ENCODE data around the gene LRRTM1.

LRRTM1 gene

DNA sequence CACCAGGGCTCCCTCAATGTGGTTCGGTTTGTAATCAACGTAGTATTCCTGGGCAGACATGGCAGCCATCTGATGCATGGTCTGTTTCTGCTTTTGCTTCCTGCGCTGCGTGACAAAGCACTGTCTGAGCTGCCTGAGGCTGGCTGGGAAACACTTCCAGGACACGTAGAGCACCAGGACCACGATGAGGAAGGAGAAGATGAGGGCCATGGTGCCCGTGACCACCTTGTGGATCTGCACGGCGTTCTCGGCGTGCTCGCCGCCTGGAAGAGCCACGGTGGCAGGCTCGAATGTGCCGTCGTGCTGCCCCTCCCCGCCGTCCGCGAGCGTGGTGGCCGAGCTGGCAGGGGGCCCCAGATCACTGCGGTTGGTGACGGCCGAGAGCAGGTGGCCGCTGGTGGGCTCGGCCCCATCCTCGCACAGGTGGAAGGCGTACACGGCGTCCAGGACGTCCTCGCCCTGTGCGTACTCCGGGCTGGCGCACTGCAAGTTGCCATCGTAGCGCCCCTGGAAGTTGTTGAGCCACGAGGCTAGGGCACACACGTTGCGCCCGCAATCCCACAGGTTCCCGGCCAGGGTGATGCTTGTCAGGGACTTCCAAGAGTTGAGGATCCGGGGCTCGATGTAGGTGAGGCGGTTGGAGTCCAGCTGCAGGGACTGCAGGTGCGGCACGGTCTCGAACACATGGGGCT lies 2.1 kb downstream of the LRRTM1 start:
- DNase-seq (ENCODE audit: low read depth in 2 of 2) = no peak

DNA sequence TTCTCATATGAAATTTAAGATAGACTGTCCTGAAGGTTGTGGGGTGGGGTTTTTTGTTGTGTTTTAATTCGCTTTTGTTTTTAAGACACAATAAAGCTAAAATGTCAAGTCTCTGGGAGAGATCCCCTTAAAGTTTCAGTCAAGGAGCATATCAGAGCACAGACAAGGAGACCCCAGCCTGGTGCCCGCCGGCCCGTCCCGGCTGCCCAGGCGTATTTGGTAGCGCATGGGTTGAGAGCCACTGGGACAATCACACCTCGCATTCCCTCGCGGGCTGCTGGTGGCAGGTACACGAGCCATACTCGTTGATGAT lies 2.6 kb downstream of the LRRTM1 start:
- no peak for DNase-seq (ENCODE audit: low read depth in 2 of 2)

DNA sequence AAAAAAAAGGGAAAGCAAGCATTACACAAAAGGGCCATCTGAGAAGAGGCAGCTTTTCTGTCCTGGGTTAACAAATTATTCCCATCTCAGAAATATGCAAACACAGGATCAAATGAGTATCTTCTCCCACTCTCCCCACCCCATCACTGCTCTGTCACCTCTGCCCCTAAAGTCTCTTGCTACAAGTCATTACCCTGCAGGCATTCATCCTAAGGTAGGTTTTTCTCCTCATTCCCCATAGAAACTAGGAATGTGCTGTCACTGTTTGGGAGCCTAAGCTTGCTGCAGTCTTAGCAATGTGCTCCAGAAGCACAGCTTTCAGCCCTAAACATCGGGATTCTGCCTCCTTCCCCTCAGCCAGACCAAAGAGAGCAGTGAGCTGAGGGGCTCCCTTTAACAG lies 3.6 kb downstream of the LRRTM1 start:
- DNase-seq (ENCODE audit: low read depth in 2 of 2) = no peak

DNA sequence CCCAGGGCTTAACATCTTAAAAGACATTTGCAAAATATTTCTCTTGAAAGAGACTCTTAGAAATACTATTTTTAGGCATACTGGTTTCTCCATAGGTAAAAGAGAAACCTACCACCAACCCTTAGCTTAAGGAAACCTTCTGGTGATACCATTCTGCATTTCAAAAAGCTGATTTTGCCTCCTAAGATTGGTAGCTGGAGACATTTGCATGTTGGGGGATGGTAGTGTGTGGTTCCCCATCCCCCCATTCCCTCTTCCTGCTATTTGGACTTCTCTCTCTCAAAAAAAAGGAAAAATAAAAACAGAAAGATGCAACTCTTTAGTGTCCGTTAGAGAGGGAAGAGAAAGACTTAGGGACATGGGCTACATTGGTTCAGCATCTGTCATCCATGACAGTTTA lies 4.2 kb downstream of the LRRTM1 start:
- DNase-seq (ENCODE audit: low read depth in 2 of 2) = no peak

DNA sequence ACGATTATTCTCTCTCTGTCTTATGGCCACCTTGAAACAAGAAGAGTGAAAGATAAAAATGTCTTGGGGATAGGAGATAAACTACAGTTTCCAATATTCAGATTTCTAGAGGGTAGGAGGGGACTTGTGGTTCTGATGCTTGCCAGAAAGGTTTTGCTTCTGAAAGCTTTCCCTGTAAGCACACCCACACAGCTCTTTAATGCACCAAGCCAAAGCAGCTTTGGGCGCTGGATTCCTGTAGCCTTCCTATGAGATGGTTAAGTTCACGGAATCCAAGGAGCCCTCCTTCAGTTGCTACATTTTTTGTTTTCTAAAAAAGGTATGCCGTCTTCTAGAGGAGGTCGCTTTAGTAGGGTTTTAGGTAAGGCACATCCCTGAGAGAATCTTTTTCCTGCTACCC lies 4.9 kb downstream of the LRRTM1 start:
- DNase-seq (ENCODE audit: low read depth in 2 of 2) = no peak

DNA sequence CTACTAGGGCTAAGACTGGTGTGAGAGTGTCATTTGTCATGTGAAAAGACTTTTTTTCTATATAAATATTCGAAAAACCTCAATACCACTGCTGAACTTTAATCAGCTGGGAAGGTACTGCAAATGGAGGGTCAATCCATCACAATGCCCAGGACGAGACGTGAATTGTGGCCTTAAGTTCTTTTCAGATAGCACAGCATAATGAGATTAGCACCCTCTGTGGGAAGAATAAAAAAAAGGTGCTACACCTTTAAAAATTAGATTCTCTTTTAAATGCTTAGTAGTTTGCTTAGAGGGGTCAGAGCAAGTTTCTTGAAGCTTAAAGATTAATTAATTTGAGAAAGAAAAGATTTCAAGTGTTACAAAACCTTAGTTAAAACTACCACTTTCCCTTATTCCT lies 5.6 kb downstream of the LRRTM1 start:
- no peak for DNase-seq (ENCODE audit: low read depth in 2 of 2)

DNA sequence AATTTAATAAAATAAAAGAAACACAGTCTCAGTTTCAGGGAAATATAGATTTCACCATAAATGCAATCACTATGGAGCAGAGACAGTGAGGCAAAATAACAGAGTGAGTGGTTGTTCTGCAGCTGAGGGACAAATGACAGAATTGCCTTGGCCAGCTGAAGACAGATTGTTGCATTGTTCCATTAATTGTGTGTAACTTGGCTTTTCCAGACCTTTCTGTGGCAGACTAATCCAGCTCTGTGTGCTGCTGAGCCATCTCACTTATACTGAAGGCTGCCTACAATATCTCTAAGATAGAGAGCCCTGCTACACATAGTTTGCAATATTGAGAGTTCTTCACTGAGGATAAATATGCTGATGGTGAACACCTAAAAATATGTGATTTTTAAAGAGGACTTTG lies 11.5 kb downstream of the LRRTM1 start:
- DNase-seq (ENCODE audit: low read depth in 2 of 2) = no peak

DNA sequence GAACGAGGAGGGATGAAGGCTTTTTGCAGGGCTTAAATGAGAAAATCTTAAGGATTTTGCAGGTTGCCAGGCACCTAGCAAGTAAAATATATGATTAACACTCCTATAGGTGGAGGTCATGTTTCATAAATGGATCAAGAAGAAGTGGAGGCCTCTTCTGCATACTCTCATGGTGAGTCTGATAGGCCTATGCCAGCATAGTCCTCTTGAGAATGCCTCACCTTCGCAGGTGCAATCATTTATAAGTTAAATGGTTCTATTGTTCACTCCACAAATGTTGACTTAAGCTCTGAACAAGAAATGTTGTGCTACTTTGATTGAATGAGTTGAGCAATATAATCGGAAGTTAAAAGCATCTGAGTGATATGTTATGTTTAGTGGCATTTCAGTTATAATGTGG lies 12.1 kb downstream of the LRRTM1 start:
- DNase-seq (ENCODE audit: low read depth in 2 of 2) = no peak

DNA sequence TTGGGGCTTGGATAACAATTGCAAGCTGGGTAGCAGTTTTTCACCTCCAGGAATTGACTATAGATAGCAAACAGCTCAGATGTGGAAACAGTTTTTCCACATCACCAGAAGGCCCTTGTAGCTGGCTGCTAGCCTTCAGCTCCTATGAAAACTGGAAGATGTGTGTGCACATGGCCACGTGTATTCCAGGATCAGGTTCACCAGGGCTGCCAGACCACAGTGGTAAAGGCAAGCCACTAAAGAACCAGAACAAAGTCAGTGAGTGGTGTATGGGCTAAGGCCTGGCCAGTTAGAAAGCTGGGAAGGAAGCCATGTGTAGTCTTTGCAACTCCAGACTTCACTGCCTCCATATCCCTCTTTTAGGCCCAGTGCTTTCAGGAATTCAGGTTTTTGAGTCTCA lies 12.9 kb downstream of the LRRTM1 start:
- no peak for DNase-seq (ENCODE audit: low read depth in 2 of 2)

DNA sequence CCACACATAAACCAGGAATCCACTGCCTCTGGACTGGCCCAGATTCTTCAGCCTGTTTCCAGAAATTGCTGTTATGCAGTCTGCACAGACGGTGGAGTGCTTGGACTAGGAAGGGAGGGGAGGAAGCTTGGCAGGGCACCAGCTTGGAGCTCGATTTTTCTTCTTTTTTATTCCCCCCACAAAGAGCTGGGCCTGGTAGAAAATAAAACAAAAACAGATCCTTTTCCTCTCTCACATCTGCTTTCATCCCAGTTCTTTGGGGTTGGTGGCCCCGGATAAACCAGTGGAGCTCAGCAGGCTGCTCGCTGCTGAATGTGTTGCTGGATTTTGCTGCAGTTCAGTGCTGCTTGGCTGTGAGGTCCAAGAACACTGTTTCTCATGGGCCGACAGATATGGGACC lies 16.0 kb downstream of the LRRTM1 start:
- DNase-seq (ENCODE audit: low read depth in 2 of 2) = no peak

DNA sequence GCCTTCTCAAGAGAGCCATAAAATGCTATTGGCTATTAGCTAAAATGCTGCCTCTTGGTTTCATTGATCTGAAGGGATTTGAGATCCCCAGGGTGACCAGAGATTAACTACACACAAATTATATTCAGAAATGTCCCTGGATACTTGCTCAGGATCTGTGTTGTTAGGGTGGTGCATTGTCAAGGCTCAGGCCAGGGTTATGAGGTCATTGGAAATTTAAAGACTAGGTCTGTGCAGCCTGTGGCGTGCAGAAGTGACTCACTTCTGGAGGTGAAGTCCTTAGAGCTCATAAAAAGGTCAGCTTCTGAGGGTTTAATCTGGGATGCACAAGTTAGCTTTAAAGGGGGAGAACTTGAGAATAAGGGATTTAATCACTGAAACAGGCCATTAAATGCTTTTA lies 23.5 kb downstream of the LRRTM1 start:
- no peak for DNase-seq (ENCODE audit: low read depth in 2 of 2)

DNA sequence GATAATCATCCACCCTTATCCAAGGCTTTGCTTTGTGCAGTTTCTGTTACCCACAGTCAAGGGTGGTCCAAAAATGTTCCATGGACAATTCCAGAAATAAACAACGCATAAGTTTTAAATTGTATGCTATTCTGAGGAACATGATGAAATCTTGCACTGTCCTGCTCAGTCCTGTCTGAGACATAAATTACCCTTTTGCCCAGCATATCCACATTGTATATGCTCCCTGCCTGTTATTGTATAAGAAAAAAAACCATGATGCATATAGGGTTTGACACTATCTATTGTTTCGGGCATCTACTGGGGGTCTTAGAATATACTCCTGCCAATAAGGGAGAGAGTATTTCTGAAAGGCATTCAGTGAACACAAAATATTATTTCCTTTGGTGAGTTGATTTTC lies 24.0 kb downstream of the LRRTM1 start:
- DNase-seq (ENCODE audit: low read depth in 2 of 2) = no peak

DNA sequence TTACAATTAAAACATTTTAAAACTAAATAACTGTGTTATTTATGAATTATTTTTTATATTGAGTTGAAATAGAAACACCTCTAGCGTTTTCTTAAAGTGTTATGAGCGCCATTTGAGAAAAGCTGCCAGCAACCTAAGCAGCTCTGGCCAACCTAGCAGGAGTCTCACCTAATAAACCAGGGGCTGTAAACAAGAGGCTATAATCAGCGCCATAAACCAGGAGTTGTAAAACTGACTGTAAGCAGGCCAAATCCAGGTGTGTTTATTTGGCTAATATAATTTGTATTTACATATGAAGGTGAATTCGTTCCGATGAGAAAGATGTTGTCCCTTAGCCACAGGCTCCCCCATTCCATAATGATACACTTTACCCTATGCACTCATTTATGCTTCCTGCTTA lies 34.7 kb downstream of the LRRTM1 start:
- no peak for DNase-seq (ENCODE audit: low read depth in 2 of 2)

DNA sequence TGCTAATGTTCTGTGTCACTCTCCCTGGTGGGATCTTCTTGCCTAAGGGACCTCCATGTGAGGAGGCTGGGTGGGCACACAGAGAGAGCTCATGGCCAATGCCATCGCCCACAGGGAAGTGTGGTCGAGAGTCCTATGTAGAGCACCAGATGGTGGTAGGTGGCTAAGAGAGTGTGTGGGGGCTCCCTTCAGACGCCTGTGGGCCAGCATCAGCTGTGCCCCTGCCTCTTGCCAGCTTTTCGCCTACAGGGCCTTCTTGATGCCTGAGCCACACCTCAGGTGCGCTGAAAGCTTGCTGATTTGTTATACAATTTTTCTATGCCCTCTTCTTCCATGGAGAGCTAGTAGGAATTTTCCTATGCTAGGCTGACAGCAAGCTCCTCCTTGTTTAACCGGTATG lies 38.3 kb downstream of the LRRTM1 start:
- no peak for DNase-seq (ENCODE audit: low read depth in 2 of 2)

DNA sequence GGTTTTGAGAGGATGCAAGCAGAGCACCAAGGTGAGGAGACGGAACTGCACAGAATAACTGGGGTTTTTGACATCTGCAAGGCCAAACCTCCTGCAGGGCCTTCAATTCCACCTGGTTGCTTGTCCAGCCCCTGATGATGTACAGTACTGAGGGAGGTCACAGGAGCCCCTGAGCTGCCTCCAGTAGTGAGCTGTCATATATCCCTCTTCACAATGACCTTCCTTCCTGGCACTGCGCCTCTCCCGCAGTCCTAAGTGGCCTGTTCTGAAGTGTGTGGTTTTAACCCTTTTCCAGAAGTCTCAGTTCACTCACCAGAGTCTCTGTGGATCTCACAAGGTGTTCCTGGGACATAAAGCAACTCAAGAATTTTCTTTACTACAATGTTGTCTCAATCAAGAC lies 45.3 kb downstream of the LRRTM1 start:
- DNase-seq (ENCODE audit: low read depth in 2 of 2) = no peak

DNA sequence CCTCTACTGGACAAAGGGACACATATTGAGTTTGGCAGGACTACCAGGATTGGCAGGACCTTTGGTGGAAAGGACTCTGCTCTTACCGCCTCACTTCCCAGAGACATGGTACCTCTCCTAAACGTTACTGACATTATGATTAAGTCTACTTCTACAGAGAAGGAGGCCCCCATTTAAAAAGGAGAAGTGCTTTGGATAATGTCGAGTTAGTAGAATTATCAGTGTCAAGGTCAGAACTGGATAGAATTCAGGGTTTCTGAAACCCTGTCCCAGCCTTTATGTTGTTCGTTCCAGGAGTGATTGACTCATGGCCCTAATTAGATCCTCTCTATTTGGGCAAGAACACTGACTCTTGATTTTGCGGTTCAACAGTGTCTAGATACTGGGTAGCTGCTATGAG lies 45.8 kb downstream of the LRRTM1 start:
- no peak for DNase-seq (ENCODE audit: low read depth in 2 of 2)

DNA sequence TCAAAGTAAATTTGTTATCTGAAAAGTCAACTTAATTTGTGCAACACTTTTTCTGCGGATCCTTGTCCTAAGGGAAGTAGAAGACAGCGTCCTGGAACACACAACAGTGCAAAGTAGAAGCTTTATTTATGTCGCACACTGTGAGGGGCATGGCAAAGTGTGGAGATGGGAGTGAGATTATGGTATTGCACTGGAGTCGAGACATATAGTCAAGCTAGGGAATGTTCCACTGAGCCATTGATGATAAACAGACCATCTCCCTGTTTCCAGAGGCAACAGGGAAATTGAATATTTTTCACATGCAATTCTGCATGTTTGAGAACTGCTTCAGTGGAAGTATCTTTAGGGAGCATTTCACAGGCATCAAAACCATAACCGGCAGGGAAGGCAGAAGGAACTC lies 46.2 kb downstream of the LRRTM1 start:
- no peak for DNase-seq (ENCODE audit: low read depth in 2 of 2)

DNA sequence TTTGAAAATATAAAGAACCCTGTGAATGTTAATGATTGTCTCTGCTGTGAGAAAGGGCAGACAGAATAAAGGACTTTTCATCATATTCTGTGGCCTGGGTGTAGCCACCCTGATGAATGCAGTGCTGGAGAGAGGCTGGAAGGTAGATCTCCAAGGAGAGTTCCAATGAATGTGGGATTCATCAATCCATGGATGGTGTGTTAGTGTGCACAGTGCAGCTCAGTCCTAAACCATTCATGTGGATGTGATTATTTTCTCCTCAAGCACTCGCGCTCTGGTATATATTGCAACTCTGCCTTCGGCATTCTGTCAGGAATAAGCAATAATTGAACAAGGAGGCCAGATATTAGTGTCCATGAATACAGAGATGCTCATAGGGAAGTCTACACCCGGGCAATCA lies 47.1 kb downstream of the LRRTM1 start:
- DNase-seq (ENCODE audit: low read depth in 2 of 2) = no peak

DNA sequence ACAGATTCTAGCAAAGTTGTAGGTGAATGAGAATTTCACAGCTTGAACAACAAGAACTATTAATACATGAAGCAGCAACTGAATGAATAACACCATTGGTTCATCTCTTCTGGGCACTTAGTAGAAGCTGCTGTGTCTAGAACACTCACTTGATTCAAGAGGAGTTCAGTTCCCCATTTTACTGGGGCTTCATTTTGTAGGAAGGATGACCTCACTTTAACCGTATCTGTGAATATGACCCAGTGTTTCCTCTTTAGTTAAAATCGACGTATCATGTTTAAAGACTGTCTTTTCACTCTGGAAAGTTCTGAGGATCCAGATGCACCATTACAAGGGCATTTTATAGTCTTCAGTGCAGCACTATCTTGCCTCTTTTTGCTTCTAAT lies 47.8 kb downstream of the LRRTM1 start:
- DNase-seq (ENCODE audit: low read depth in 2 of 2) = no peak

DNA sequence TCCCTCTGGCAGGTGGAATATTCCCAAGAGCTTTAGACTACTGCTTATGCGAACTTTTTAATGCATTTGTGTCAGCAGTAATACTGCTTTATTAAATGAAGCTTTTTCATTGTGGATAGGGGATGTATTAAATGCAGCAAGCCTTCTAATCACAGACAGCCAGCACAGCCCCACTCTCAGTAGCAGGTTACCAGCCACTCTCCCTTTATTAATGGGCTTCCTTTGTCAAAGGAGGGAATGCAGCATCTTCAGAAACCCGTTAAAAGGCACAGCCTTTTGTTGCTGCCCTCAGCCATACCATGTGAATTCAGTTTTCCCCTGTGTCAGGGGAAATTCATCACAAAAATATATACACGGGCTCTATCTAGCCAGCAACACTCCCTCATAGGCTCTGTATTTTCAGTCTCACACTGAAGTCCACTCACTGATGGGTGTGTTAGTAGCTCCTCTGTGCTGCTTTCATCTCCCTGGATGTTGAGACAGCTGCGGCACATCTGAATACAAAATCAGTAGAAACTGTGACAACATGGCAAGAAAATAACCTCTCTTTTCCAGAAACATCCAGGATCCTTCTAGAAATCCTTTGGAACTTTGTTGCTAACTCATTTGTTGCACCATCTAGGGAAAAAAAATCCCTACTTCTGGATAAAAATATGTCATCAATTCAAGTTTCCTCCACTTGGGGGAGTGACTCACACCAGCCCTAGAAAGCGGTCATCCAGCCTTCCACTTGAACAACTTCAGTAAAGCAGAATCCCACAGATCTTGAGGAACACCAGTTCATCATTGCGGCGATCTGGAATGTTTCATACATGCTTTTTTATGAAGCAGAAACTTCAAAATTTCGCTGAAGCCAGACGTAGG lies 48.4 kb downstream of the LRRTM1 start:
- DNase-seq (ENCODE audit: low read depth in 2 of 2) = no peak

DNA sequence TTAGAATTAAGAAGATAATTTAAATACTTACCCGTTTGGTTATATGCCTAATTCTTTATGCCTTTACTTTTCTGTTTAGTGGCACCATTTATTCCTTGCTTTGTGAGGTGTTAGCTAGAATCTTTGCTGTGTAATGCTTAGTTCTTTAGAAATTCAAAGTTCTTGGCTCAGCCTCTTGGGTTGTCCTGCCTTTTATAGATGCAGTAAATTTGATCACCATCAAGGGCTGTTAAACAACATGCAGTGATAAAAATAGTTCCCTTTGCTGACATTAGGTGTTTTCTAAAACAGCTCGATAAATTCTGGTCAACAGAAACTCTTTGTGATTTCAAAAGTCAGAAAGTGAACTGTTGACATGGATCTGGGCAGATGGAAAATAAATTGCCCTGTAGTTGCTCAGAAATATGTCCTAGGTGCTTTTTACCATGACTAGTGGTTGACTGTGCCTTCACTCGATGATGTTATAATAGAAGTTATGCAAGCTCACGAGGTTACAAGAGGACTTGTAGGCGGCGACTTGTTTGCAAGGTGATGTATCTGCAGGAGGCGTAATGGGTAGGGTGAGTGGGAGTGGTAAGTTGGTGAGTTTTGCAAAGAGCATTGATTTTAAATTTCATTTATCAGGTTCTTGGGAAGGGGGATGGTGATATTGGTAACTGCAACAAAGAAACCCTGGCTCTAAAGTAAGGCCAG lies 52.1 kb downstream of the LRRTM1 start:
- DNase-seq (ENCODE audit: low read depth in 2 of 2) = no peak

Measured in stimulated activated CD4-positive, alpha-beta T cell treated with anti-CD3 and anti-CD28 coated beads, Interleukin-15, amount 100 ng/mL, for 48 hours (primary cell).